Activated T-cell treated with anti-CD3 and anti-CD28 coated beads, Interleukin-2, amount 50 U/mL, for 24 hours (primary cell): ENCODE results near the gene DAB2.

Experiments used
- DNase-seq: peaks from one replicate; pipeline ENCODE4 v3.0.0-alpha.2; 2020
- H3K27ac Mint-ChIP-seq: 2 replicates; pipeline ENCODE4 v1.8.0; 2020; ENCODE audit warnings: mild to moderate bottlenecking, mixed read lengths
- H3K27me3 Mint-ChIP-seq: 2 replicates; pipeline ENCODE4 v1.8.0; 2020; ENCODE audit warnings: mixed read lengths
- H3K36me3 Mint-ChIP-seq: 2 replicates; pipeline ENCODE4 v1.8.0; 2020; ENCODE audit warnings: low read depth, mixed read lengths
- H3K4me1 Mint-ChIP-seq: 2 replicates; pipeline ENCODE4 v1.8.0; 2020; ENCODE audit warnings: low read depth, mixed read lengths
- H3K4me3 Mint-ChIP-seq: 2 replicates; pipeline ENCODE4 v1.8.0; 2020; ENCODE audit warnings: mild to moderate bottlenecking, moderate library complexity, mixed read lengths
- H3K9me3 Mint-ChIP-seq: 2 replicates; pipeline ENCODE4 v1.8.0; 2020; ENCODE audit warnings: mixed read lengths

Gene DAB2

DNA sequence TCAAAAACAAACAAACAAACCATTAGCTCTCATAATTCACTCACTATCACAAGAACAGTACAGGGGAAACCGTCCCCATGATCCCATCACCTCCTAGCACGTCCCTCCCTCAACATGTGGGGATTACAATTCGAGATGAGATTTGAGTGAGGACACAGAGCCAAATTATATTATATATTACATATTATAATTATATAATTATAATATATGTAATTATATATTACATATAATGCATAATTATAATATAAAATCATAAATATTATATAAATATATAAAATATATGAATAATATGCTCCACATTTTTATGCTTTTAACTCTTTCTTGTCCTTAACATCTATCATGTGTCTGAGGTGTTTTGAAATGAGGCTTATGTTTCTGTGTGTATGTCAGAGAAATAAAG is 57.1 kb downstream of the DAB2 start:
- no peaks in the 10 kb centered on the region for H3K36me3 Mint-ChIP-seq
- DNase-seq, result no peak
- H3K27me3 Mint-ChIP-seq, result no peaks in the 10 kb centered on the region
- H3K4me3 Mint-ChIP-seq, result no peak overlapping the region
- H3K27ac Mint-ChIP-seq, result no peak overlapping the region
- H3K4me1 Mint-ChIP-seq, result peaks cover 2% of the 10 kb centered on the region
- H3K9me3 Mint-ChIP-seq, result no peaks in the 10 kb centered on the region

- H3K4me1 Mint-ChIP-seq, result peaks cover 7% of the 10 kb centered on the region
- no peaks in the 10 kb centered on the region for H3K36me3 Mint-ChIP-seq
Observed at GRCh38 chr5:39364367-39364766, 60.4 kb downstream of the DAB2 start, which contains the start of gene C9. C9 (minus strand) TSS chr5:39364495; CDS start chr5:39364464, 31 bp downstream.

DNA sequence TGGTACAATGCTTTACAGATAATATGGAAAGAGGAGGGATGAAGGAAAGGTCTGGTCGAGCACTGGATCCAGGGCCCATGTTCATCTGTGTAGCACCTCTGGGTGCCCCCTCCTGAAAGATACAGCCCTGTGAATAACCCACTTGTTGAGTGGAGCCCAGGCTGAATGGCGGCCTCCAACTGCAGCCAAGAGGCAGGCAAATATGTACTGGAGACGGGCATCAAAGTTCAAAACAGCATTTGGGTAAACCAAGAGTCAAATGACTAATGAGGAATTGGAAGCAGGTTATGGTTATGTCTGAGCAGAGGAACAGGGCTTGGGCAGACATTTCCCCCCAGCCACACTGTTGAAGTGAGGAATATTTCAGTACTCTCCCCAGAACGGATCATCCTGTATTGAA is 61.6 kb downstream of the DAB2 start:
- Mint-ChIP-seq H3K27me3 (no peaks in the 10 kb centered on the region), H3K4me1 (peaks cover 5% of the 10 kb centered on the region), H3K9me3 (peaks cover 4% of the 10 kb centered on the region), H3K36me3 (no peaks in the 10 kb centered on the region), H3K4me3 (no peak overlapping the region), H3K27ac (no peak overlapping the region)
- no peak for DNase-seq

More at GRCh38 chr5:39364367-39364766, 60.4 kb downstream of the DAB2 start, which contains the start of gene C9:
- DNase-seq, result no peak
- Mint-ChIP-seq H3K27me3 (no peaks in the 10 kb centered on the region), H3K9me3 (peaks cover under 1% of the 10 kb centered on the region), H3K4me3 (no peak within 1 kb of the TSS), H3K27ac (no peak within 1 kb of the TSS)

DNA sequence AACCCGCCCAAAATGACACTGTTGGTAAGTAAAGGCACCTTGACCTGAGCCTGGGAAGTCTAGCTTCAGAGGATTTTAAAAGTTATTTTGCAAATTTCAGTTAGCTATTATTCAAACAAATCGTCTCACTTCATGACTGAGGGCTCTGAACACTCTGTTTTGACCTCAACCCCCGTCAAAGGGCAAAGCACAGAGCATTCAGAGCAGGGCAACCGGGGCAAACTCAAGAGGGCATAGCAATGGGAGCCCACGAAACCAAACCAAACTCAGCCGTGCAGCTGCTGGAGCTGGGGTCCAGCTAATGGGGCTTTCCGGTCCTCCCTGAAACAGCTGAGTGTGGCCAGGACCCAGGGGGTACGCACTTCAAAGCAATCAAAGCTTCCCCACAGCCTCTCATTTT is 62.1 kb downstream of the DAB2 start:
- H3K9me3 Mint-ChIP-seq, result peaks cover 4% of the 10 kb centered on the region
- H3K4me1 Mint-ChIP-seq, result peaks cover 5% of the 10 kb centered on the region
- H3K4me3 Mint-ChIP-seq, result no peak overlapping the region
- no peaks in the 10 kb centered on the region for H3K36me3 Mint-ChIP-seq
- no peaks in the 10 kb centered on the region for H3K27me3 Mint-ChIP-seq
- no peak for DNase-seq
- H3K27ac Mint-ChIP-seq, result no peak overlapping the region

DNA sequence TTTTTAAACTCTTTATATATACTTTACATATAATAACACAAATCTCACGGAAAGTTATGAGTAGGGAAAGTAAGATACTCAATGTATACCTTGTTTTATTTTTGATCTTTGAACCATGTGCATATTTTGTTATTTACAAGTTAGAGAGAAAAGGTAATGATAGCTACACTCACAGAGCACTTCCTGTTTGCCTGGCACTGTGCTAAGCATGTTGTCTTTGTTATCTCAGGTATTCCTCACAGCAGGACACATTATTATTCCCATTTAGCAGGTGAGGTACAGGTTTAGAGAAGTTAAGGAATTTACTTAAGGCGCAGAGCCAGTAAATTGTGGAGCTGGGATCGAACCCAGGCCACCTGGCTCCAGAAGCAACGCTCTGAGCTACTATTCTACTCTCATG is 63.5 kb downstream of the DAB2 start:
- H3K4me1 Mint-ChIP-seq, result peaks cover 5% of the 10 kb centered on the region
- DNase-seq, result no peak
- H3K4me3 Mint-ChIP-seq, result no peak overlapping the region
- peaks cover 4% of the 10 kb centered on the region for H3K9me3 Mint-ChIP-seq
- H3K27me3 Mint-ChIP-seq, result no peaks in the 10 kb centered on the region
- no peaks in the 10 kb centered on the region for H3K36me3 Mint-ChIP-seq
- no peak overlapping the region for H3K27ac Mint-ChIP-seq

GRCh38 chr5:39360471-39361111 is 64.2 kb downstream of the DAB2 start:
- Mint-ChIP-seq H3K9me3 (peaks cover 4% of the 10 kb centered on the region), H3K4me1 (peaks cover 5% of the 10 kb centered on the region), H3K27ac (no peak overlapping the region), H3K4me3 (no peak overlapping the region), H3K36me3 (no peaks in the 10 kb centered on the region), H3K27me3 (no peaks in the 10 kb centered on the region)
- DNase-seq, result no peak

GRCh38 chr5:39356263-39356662 is 68.5 kb downstream of the DAB2 start:
- H3K27ac Mint-ChIP-seq, result no peak overlapping the region
- peaks cover 16% of the 10 kb centered on the region for H3K9me3 Mint-ChIP-seq

GRCh38 chr5:39355324-39355723 is 69.5 kb downstream of the DAB2 start:
- Mint-ChIP-seq H3K36me3 (no peaks in the 10 kb centered on the region), H3K27ac (no peak overlapping the region), H3K9me3 (peaks cover 23% of the 10 kb centered on the region), H3K4me3 (no peak overlapping the region), H3K4me1 (peaks cover 2% of the 10 kb centered on the region), H3K27me3 (no peaks in the 10 kb centered on the region)
- DNase-seq, result no peak

More at GRCh38 chr5:39356263-39356662, 68.5 kb downstream of the DAB2 start:
- Mint-ChIP-seq H3K36me3 (no peaks in the 10 kb centered on the region), H3K4me3 (no peak overlapping the region), H3K4me1 (peaks cover 7% of the 10 kb centered on the region), H3K27me3 (no peaks in the 10 kb centered on the region)
- DNase-seq, result no peak

- H3K4me3 Mint-ChIP-seq, result no peak overlapping the region
- H3K4me1 Mint-ChIP-seq, result peaks cover 2% of the 10 kb centered on the region
- H3K36me3 Mint-ChIP-seq, result no peaks in the 10 kb centered on the region
- H3K27ac Mint-ChIP-seq, result no peak overlapping the region
- DNase-seq, result no peak
- H3K27me3 Mint-ChIP-seq, result no peaks in the 10 kb centered on the region
- peaks cover 30% of the 10 kb centered on the region for H3K9me3 Mint-ChIP-seq
Observed at GRCh38 chr5:39353717-39354399, 70.9 kb downstream of the DAB2 start.

GRCh38 chr5:39352951-39353350 is 71.8 kb downstream of the DAB2 start:
- H3K9me3 Mint-ChIP-seq, result peaks cover 30% of the 10 kb centered on the region
- no peak overlapping the region for H3K27ac Mint-ChIP-seq
- H3K4me1 Mint-ChIP-seq, result peaks cover 2% of the 10 kb centered on the region
- DNase-seq, result no peak
- no peaks in the 10 kb centered on the region for H3K36me3 Mint-ChIP-seq
- H3K4me3 Mint-ChIP-seq, result no peak overlapping the region
- no peaks in the 10 kb centered on the region for H3K27me3 Mint-ChIP-seq

DNA sequence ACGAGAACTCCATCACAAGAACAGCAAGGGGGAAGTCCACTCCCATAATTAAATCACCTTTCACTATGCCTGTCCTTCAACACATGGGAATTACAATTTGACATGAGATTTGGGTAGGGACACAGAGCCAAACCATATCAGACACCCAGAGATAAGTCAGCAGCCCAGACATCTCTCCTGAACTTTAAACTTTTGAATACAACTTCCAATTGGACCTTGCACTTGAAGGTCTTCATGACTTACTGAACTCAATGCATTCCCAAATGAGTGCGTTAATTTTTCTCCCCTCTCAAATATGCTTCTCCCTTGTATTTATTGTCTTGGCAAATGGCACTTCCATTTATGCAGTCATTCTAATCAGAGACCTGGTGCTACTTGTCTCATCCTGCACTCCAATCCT is 72.6 kb downstream of the DAB2 start:
- DNase-seq, result no peak
- peaks cover 30% of the 10 kb centered on the region for H3K9me3 Mint-ChIP-seq
- no peak overlapping the region for H3K4me3 Mint-ChIP-seq
- peaks cover 5% of the 10 kb centered on the region for H3K27me3 Mint-ChIP-seq
- H3K4me1 Mint-ChIP-seq, result peaks cover 2% of the 10 kb centered on the region
- H3K27ac Mint-ChIP-seq, result no peak overlapping the region
- no peaks in the 10 kb centered on the region for H3K36me3 Mint-ChIP-seq

- H3K4me1 Mint-ChIP-seq, result peaks cover 2% of the 10 kb centered on the region
Observed at GRCh38 chr5:39349484-39349883, 75.3 kb downstream of the DAB2 start.

GRCh38 chr5:39342460-39342859 is 82.3 kb downstream of the DAB2 start:
- no peaks in the 10 kb centered on the region for H3K9me3 Mint-ChIP-seq
- no peaks in the 10 kb centered on the region for H3K36me3 Mint-ChIP-seq
- no peak overlapping the region for H3K27ac Mint-ChIP-seq
- DNase-seq, result no peak
- H3K27me3 Mint-ChIP-seq, result peaks cover 27% of the 10 kb centered on the region
- peaks cover 7% of the 10 kb centered on the region for H3K4me1 Mint-ChIP-seq
- no peak overlapping the region for H3K4me3 Mint-ChIP-seq

More at GRCh38 chr5:39349484-39349883, 75.3 kb downstream of the DAB2 start:
- Mint-ChIP-seq H3K27me3 (peaks cover 16% of the 10 kb centered on the region), H3K4me3 (no peak overlapping the region), H3K9me3 (peaks cover 30% of the 10 kb centered on the region), H3K27ac (no peak overlapping the region), H3K36me3 (no peaks in the 10 kb centered on the region)
- DNase-seq, result no peak

DNA sequence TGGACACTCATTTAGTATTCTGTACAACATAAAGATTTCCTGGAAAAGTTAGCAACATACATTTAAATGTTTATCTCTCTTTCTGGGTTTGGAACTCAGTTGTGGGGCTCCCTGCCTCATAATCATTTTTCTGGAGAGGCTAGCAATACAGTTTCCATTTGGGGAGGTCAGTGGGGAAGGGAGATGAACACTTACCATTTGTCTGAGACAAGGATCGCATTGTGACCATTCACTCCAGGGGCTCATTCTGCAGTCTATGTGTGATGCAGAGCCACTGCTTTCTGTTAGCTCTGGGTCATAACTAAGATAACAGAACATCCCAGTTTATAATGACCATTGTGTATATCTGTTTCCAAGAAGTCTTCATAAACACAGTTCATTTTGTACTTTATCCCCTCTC is 82.9 kb downstream of the DAB2 start:
- H3K36me3 Mint-ChIP-seq, result no peaks in the 10 kb centered on the region
- H3K4me3 Mint-ChIP-seq, result no peak overlapping the region
- peaks cover 24% of the 10 kb centered on the region for H3K27me3 Mint-ChIP-seq
- H3K27ac Mint-ChIP-seq, result no peak overlapping the region
- DNase-seq, result no peak
- no peaks in the 10 kb centered on the region for H3K9me3 Mint-ChIP-seq
- H3K4me1 Mint-ChIP-seq, result peaks cover 8% of the 10 kb centered on the region

- DNase-seq, result no peak
- no peak overlapping the region for H3K4me3 Mint-ChIP-seq
- H3K36me3 Mint-ChIP-seq, result no peaks in the 10 kb centered on the region
- H3K27me3 Mint-ChIP-seq, result peaks cover 20% of the 10 kb centered on the region
- no peak overlapping the region for H3K27ac Mint-ChIP-seq
- no peaks in the 10 kb centered on the region for H3K9me3 Mint-ChIP-seq
- peaks cover 8% of the 10 kb centered on the region for H3K4me1 Mint-ChIP-seq
Observed at GRCh38 chr5:39340506-39340905, 84.3 kb downstream of the DAB2 start.
